AG20443 (cell line): ENCODE measurements around the gene TLE3.

Experiments used
- DNase-seq: peaks from one replicate; pipeline ENCODE4 v3.0.0; 2012; ENCODE audit warnings: low spot score, mixed read lengths

Gene TLE3

DNA sequence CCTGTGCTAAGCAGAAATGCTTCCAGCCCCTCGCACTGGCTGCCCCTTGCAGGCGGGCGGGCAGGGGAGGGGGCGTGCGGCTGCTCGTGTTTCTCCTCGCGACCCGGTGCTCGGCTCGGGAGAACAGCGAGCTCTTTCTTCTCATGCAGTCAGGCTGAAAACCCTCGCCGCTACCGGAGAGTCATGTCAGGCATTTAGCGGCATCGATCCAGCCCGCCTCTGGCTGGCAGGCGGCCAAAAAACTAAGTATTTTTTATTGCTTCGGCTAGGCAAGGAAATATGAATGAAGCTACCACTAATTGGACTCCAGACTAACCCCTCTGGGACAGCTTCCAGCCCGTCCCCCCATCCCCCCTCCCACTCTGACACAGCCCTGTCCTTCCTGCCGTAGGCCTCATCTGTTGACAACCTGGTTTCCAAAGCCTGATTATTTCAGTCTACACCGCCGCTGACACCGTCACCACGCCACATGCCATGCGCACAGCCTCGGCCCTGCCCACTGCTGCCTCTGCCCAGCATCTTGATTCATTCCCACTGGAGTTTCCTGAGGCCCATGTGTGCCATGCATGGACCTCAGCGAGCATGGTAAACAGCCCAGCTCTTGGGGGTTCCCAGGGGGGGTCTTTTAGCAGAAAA is 35.3 kb downstream of the TLE3 start:
- DNase-seq, result peak; percentile 80

DNA sequence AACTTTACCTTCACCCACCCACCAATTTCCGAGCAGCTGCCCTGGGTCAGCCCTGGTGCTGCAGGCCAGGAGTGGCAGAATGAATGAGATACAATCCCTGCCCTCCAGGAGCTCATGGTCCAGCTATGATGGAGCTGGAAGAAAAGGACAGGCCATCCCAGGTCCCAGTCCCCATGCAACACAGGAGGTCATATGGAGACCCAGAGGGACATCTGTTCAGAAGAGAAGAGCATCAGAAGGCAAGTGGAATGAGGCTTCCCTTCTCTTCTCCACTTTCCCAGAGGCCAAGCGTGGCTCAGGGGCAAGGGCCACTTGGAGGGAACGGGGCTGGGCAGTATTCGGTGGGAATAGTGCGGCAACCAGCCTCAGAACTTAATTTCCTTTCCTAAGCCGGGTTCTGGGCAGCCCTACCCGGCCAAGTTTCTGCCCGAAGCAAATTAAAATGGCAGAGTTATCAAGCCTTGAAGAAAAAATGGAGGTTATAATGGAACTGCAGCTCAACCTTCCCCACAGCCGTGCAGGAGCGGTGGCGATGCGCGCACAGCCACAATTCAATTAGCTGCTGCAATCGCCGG is 35.9 kb downstream of the TLE3 start:
- DNase-seq, result no peak

DNA sequence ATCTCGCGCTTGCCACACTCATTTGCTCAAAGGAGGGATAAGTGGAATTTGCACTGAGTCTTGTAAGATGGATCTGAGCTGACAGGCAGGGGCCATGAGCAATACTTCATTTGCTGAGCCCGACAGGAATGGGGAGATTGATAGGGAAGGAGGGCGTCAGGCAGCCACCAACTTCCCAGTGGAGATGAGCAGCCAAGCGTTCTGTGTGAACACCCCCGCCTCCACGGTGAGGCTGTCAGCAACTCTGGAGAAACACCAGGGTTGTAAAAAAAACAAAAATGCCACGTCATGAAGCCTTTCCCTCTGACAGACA is 36.8 kb downstream of the TLE3 start:
- DNase-seq, result no peak

DNA sequence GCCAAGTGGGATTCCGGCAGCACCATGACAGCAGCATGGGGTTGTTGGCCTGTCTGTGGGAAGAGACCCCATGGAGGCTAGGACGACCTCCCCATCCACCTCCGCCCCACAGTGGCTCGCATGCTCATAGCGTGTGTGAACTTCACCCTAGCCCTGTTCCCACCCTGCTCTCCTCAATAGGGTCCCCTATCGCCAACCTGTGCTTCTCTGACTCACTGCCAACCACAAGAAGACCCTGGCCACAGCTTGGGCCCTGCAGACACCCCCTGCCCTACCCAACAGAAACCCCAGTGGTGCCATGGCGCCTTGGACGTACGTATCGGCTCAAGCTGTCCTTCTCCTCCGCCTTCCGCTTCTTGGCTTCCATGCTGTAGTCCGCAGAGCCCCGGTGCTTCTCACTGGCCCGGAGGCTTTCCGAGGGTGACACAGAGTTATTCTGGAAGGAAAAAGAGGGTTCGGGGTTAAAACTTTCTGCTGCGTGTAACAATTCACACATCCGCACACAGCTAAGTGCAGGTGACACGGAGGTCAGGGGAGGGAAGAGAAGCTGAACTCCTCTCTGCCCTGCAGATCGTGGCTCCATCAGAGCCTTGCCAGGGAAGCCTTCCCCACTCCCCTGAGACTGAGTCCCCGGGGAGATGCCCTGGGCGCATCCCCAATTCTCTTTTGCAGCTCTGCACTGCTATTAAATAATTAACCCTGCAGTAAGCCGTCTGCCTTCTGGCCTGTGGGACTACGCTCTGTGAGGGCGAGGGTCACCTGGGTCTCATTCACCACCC is 37.3 kb downstream of the TLE3 start:
- DNase-seq, result no peak

DNA sequence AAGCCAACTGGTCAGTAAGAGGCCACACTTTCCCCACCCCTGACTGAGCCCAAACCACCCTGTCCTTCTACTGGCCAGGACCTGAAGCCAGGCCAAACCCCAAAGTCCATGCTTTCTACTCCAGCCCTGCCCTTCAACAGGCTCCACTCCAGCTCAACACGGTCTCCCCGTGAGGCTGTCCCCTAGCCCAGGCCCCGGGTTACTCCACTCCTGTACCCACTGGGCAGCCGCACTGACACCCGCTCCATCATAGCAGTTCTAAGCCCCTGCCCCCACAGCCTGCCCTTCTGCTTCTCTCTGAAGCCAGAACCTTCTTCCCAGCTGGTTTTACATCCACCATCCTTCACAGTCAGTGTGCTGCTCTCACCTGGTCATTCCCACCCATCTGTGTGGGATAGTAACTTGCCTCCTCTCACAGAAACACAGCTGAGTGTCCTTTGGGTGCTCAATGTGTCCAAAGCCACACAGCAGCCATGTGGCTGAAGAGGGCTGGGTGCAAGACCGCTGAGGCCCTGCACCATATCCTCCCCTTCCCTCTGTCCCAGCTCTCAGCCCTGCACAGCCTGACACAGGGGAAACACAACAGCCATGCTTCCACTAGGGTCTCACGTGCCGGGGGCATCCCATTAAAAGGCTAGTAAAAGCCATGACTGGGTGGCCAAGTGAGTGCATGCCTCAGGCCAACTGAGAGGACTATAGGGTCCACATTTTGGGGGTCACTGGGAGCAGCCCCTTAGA is 38.1 kb downstream of the TLE3 start:
- no peak for DNase-seq

DNA sequence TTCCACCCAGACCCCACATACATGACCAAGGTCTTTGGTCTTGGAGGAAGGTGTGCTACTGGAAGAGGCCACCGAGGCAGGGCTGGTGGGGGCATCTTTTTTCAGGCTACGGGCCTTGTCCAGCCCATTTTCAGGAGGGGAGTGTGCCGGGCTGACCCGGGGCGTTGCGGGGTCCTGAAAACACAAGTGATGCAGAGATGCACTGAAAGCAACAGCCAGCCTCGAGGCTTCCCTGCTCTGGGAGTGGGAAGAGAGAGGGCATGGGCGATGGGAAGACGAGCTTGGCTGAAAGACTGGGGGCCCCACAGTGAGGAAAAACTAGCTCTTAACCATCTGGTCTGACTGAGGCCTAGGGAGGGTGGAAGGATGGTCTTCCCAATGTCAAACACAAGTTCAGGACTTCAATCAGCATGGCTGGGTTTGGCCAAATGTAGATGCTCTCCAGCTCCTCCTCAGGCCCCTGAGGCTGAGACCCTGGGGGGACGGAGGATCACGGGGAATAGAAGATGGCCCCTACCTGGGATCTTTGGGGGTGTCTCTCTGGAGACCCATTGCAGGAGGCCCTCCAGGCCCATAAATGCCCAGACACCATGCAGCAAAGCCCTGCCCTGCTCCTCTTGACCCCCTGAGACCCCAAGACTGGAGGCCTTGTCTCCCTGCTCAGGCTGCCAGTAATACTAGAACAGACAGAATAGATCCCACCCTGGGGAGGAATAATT is 38.9 kb downstream of the TLE3 start:
- DNase-seq, result no peak

DNA sequence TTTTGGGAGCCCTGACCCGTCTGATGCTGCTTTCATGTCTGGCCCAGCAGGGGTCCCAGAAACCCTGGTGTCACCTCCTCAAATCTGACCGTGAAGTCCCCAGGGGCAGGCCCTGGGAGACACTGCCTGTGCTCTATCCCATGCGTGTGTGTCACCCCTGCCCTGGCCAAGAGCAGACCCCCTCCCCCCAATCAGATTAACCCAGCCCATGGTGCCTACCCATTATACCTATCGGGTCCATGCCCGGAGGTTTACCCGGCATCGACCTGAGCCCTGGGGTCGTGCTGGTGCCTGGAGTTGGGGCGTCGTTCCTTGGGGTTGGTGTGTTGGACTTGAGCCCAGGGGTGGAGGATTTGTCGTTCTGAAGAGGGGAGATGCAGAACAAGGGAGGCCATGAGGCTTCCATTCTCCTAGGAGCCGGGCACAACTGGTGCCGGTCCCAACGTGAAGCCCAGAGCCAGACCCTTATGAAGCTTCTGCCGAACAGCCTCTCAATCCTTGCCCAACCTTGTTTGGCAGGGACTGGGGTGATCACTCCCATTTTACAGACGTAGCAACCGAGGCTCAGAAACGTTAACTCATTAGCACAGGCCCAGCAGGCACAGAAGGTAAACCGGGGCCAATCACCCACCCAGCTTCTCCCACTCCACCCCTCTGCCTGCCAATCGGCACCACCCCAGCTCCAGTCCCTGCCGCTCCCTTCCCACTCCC is 39.6 kb downstream of the TLE3 start:
- DNase-seq, result no peak

DNA sequence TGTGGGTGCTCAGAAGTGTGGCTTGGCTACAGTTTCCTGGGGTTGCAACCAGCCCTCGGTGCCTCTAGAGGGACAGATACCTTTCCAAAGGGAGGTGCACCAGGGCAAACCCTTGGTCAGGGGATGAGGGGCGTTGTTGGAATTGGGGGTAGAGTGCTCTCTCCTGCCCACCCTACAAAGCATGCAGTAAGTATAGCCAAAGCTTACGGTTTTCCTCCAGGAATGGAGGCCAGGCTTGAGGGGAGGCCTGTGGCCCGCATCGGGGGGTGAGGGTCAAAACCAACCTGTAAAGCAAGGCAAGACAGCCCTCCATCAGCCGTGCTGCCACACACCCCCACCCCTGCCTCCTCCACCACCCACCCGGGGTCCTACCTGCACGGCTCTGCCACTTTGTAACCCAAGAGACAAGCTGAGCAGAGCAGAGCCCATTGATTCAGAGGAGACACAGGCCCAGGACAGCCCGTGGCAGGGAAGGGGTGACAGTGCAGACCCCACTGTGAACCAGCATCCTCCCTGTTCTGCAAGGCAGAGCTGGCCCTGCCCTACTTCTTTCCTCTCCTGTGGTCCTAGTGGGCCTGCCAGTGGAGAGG is 41.5 kb downstream of the TLE3 start:
- DNase-seq, result no peak

DNA sequence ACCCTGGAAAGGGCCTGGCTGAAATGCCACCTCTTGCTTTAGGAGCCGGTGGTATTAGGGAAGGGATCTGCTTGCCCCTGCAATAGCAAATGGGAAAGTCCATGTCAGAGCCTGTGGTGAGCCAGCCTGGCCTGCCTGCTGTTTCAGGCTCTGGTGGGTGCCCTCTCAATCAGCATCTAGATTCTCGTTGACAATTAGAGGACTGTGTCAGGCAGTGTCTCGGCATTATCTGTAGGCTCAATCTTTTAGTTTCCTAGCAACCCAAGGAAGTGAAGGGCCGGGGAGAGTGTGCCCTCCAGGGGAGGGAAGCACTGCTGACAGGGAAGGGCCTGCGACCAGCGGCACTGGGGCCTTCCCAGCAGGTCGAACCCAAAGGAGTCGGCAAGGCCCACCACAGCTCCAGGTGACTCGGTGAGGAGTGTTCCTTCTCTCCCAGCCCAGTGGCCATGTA is 42.1 kb downstream of the TLE3 start:
- no peak for DNase-seq

DNA sequence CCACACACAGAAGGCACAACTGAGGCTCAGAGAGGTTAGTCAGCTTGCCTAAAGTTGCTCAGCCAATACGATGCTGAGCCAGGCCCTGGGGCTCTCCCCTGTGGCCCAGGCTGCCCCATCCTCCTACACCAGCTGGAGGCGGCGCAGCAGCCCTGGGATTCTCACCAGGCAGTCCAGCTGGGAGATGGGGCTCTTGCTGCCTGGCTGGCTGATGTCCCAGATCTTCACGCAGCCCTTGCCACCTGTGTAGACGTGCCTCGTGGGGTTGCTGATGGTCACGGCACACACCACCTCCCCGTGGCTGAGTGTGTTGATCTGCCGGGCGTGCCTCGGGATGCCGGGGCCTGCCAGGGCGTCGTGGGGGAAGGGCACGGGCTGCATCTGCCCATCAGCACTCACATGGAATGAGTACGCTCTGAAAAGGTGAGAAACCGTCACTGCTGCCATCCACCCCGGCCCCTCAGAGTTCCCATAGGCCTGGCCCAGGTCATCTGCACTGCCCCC is 42.8 kb downstream of the TLE3 start:
- DNase-seq, result no peak

DNA sequence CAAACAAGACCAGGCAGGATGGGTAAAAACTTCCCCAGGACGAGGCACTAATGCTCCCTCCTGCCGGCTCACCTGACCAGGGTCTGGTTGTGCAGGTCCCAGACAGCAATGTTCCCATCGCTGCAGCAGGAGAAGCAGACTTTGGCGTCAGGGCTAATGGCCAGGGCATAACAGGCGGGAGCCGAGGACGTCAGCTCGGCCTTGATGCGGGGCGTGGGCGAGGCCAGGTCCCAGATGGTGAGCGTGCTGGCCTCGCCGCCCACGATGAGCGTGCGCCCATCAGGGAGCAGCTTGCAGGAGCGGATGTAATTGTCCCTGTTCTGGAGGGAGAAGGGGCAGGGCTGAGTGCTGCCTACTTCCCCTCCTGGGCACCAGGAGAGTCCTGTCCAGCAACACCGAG is 43.4 kb downstream of the TLE3 start:
- DNase-seq, result no peak

DNA sequence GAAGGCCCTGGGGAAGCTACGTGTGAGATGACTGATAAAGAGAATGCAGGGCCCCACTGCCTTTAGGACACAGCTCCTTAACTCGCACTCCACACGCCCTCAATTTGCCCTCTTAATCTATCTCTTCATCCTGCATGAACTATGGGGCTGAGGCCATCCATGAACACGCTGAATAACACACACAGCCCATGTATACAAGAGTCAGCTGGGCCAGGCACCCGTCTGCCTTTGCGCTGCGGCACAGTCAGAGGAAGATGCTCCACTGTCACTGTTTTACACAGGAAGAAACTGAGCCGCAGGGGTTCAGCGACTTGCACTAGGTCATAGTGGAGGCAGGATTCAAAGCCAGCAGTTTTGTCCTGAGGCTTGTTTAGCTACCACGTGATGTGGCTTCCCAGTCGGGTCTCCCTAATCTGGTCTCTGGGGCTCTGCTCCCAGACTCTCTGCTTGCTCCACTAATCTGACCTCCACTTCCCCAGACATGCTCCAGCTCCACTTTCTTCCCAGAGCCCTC is 43.9 kb downstream of the TLE3 start:
- no peak for DNase-seq

DNA sequence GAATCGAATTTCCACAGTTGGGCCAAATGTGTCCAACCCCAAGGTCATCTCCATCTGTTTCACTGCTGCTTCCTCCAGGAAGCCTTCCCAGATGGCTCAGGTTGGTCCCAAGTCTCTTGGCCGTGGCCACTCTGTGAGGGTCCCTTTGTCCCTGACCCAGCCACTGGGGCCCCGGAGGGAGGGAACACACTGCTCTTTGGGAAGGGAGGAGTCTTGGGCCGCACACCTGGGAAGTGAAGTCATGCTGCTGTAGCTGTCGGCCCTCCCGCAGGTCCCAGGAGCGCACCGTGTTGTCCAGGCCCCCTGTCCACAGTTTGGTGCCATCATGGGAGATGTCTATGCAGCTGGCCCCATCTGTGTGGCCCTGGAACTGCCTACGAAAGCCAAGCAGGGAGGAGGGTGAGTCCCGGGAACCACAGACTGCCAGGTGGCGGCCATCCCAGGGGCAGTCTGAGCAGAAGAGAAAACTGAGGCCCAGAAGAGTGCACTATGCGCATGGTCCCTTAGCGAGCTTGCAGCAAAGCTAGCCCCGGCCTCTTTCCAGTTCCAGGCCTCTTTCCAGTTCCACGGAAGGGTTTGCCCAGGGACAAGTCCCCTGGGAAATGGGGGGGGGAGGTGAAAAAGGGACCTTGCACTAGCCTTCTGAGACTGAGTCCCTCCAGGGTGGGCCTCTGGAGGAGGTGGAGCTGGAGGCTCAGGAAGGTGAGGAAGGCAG is 44.6 kb downstream of the TLE3 start:
- DNase-seq, result no peak

DNA sequence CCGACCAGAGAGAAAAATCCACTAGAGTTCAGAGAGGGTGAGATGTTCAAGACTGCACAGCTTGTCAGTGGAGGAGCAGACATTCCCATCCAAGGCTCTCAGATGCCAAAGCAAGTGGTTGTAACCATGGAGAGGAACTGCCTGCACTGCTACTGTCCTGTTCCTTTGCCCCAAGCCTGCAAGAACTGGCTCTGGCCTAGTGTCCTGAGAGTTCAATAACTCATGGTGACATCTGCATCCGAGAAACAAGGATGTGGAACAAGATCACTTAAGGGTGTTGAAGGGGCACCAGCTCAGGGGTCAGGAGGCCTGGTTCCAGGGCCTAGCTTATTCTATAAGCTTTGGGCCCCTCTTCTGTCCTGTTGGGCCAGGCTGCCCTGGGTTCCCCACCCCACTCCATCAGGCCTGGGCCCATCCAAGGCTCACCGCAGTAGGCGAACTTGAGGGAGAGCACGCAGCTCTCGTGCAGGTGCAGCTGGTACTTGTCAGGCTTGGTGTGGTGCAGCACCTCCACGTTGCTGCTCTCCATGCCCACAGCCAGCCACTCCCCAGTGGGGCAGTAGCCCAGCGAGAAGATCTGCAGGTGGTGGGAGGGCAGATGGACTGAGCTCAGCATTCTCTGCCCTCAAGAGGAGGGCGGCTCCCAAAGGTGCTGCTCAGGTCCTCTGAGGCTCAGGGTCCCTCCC is 45.6 kb downstream of the TLE3 start:
- DNase-seq, result no peak

DNA sequence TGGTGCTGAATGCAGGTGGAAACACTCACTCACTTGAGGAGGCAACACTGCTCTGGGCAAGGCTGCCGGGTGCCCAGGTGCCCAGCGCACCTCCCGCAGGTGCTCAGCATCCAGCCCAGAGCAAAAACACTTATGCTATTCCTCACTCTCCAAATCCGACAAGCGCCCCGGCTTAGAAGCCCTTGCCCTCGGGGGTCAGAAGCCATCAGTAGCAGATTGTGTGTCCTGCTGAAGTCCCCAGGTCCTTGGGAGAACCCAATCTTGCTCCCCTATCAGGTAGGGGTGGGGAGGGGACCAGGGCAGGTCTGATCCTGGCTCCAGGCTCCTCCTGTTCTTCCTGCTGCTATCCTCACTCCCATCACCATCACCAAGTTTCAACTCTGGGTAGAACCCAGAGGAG is 46.7 kb downstream of the TLE3 start:
- no peak for DNase-seq

DNA sequence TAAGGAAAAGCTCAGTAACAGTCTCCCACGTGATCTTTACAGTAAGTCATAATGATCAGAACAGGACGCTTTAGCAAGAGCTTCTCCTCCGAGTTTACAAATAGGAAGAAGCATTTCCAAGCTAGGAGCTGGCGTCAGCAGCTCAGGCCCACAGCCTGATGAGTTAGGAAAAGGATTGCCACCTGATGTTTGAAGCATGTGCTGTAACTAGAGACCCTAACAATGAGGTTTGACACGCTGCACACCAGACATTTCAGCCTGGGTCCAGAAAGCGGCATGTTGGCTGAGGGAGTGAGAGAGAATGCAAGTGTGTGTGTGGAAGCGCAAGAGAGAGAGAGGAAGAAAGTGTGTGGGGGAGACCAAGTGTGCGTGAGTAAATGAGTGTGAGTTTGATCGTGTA is 47.3 kb downstream of the TLE3 start:
- DNase-seq, result no peak

DNA sequence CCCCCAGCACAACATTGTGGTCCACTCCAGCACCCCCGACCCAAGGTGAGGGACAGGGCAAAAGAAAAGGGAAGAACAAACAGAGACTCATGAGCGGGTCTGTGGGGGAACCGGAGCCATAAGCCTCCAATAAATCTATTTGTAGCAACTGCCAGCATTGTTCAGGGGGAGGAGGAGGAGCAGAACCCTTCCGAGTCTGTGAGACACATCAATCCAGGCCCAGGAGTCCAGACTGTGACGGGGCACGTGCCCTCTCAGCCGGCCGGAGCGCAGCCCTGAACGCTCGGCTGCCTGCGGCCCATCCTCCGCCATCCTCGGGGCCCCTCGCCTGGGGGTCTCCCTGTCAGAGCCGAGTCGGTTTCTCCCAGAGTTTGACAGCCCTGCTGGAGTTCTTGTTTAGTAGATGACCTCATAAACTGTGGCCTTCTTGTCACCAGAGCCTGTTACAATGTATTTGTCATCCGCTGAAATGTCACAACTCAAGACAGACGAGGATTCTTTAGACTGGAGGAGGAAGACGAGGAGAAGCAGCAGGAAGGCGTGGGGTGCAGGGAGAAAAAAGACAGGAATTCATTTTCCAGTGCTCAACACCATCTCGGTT is 47.9 kb downstream of the TLE3 start:
- DNase-seq, result no peak

DNA sequence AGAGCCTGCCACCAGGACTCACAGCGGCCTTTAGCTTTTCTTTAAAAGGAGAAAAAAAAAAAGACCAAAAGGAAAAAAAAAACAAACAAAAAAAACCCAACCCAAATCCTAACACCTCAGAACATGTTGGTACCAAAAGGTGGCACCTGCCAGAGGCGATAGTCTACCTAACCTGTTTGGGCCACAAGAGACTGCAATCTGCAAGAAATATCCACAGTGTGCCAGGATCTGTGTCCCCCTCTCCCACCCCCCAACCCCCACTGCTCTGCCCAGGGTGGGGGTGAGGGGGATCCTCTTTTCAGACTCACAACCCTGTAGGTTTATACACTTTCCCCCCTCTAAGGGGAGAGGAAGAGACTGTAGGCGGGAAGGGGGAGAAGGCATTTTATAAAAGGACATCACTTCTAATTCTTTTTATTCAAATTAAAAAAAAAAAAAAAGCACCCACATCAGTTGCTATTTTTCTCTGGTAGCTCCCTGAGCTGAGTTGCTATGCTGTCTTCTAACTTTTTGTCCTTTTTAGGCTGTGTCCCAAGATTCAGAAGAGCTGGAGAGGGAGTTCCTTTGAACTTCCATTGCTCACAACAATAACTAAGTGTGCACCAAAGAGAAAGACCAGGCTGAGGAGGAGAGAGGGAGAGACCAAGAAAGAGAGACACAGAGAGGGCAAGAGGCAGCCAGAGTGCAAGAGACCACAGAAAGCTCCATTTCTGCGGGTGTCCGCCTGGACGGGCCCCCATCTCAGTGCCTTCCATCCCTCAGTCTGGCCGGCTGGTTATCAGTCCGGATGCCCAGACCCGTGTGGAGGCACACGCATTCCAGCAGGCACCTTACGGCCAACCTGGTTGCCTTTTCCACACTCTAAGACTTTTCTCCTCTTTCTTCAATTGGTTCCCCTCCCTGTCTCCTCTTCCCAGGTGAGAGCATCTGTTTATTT is 48.9 kb downstream of the TLE3 start:
- DNase-seq, result no peak
